HG02938 (cell line): ENCODE results near the gene PAPPA.

ENCODE experiments used
- ATAC-seq: cut with Tn5 transposase; IDR thresholded peaks from one replicate; pipeline ENCODE4 v1.9.1; 2021; ENCODE audit warnings: mild to moderate bottlenecking, moderate library complexity; ENCODE audit not compliant: unreplicated experiment

PAPPA gene

GRCh38 chr9:116151199-116151598 is 2.4 kb upstream of the PAPPA start:
- ATAC-seq, result no peak

- no peak for ATAC-seq
These were observed 1.6 kb upstream of the PAPPA start for GRCh38 chr9:116151966-116152381.

- no peak for ATAC-seq
These were observed 1.2 kb upstream of the PAPPA start for GRCh38 chr9:116152390-116152789.

GRCh38 chr9:116152941-116153764 is 438 bp upstream of the PAPPA start:
- no peak for ATAC-seq

- ATAC-seq, result no peak
These were observed 864 bp downstream of the PAPPA start for GRCh38 chr9:116154334-116154975.

GRCh38 chr9:116154976-116155697 is 1.5 kb downstream of the PAPPA start:
- ATAC-seq, result no peak

GRCh38 chr9:116155698-116156039 is 2.1 kb downstream of the PAPPA start:
- ATAC-seq, result no peak

GRCh38 chr9:116156621-116157314 is 3.2 kb downstream of the PAPPA start:
- ATAC-seq, result no peak

- ATAC-seq, result no peak
These were observed 4.0 kb downstream of the PAPPA start for GRCh38 chr9:116157436-116158138.

GRCh38 chr9:116160676-116161571 is 7.3 kb downstream of the PAPPA start:
- ATAC-seq, result no peak

GRCh38 chr9:116162241-116162781 is 8.7 kb downstream of the PAPPA start:
- ATAC-seq, result no peak

GRCh38 chr9:116163293-116164055 is 9.9 kb downstream of the PAPPA start:
- ATAC-seq, result no peak

GRCh38 chr9:116165912-116166311 is 12.3 kb downstream of the PAPPA start:
- ATAC-seq, result no peak

GRCh38 chr9:116166713-116167112 is 13.1 kb downstream of the PAPPA start:
- ATAC-seq, result no peak

GRCh38 chr9:116168231-116168630 is 14.6 kb downstream of the PAPPA start:
- no peak for ATAC-seq

GRCh38 chr9:116172216-116172615 is 18.6 kb downstream of the PAPPA start:
- ATAC-seq, result no peak

GRCh38 chr9:116174347-116174746 is 20.8 kb downstream of the PAPPA start:
- ATAC-seq, result no peak

GRCh38 chr9:116175614-116176013 is 22.0 kb downstream of the PAPPA start:
- no peak for ATAC-seq
